H1 (cell line): ENCODE data around the gene ZNF618. TPM values are rescaled to one million over a fixed set of nuclear protein-coding genes. Genes with fewer than 3 reads are reported as not detected.

ENCODE experiments used
- CTCF ChIA-PET: fragments of 300-600 bp; sonication (Branson Sonifier 250); formaldehyde crosslinking; loops from one replicate; lab custom pipeline; 2021; ENCODE audit not compliant: partially characterized antibody; lab: Charles Lee
- POLR2A ChIA-PET: fragments of 300-600 bp; sonication (Branson Sonifier 250); formaldehyde crosslinking; loops from one replicate; lab custom pipeline; 2021; ENCODE audit warnings: inconsistent platforms; ENCODE audit not compliant: partially characterized antibody; lab: Charles Lee
- DNase-seq, 2 experiments: peaks; one replicate each; pipeline versions ENCODE4 v3.0.0 to v3.0.0-alpha.2; 2010 to 2022; ENCODE audit warnings: low spot score in 2 of 2, low read depth in 1 of 2, mixed read lengths in 1 of 2
- FAIRE-seq: peaks from 2 replicates; lab custom pipeline; 2011; peaks lifted over from hg19 to GRCh38; lab: Jason Lieb, UNC
- H2AFZ ChIP-seq: 2 replicates; pipeline ENCODE4 v1.8.1; 2012; ENCODE audit warnings: low read length, inconsistent platforms
- H2AK5ac ChIP-seq: 2 replicates; pipeline ENCODE4 v1.6.1; 2013; ENCODE audit warnings: low read depth, low read length
- H2BK120ac ChIP-seq: replicated peaks from 2 replicates; pipeline ENCODE3; 2013; ENCODE audit warnings: low read depth, low read length, inconsistent platforms
- H2BK12ac ChIP-seq: 2 replicates; pipeline ENCODE4 v1.6.1; 2013; ENCODE audit warnings: low read depth, low read length
- H2BK15ac ChIP-seq: 2 replicates; pipeline ENCODE4 v1.6.1; 2013; ENCODE audit warnings: low read length
- H2BK20ac ChIP-seq: 2 replicates; pipeline ENCODE4 v1.6.1; 2013; ENCODE audit warnings: low read length
- H2BK5ac ChIP-seq: 2 replicates; pipeline ENCODE4 v1.6.1; 2013; ENCODE audit warnings: low read depth, low read length
- H3K14ac ChIP-seq: 2 replicates; pipeline ENCODE4 v1.6.1; 2013; ENCODE audit warnings: inconsistent platforms; ENCODE audit not compliant: insufficient read length
- H3K18ac ChIP-seq: 2 replicates; pipeline ENCODE4 v1.6.1; 2013; ENCODE audit warnings: low read length; ENCODE audit errors: extremely low read depth
- H3K23ac ChIP-seq: 2 replicates; pipeline ENCODE4 v1.6.1; 2013; ENCODE audit warnings: inconsistent platforms; ENCODE audit not compliant: insufficient read length
- H3K23me2 ChIP-seq: 2 replicates; pipeline ENCODE4 v1.6.1; 2013; ENCODE audit warnings: low read depth, low read length
- H3K27ac ChIP-seq: 2 replicates; pipeline ENCODE4 v1.6.1; 2011; ENCODE audit warnings: low read depth, low read length, inconsistent platforms
- H3K27me3 ChIP-seq, 4 experiments: replicated peaks in 1 of 4; 1 replicate in 1 of 4; 2 replicates in 3 of 4; pipeline versions ENCODE4 v1.6.1 to v1.8.1; 2011 to 2013; ENCODE audit warnings: low read length in 3 of 4, mild to moderate bottlenecking in 3 of 4, inconsistent platforms in 2 of 4, mixed read lengths in 2 of 4, moderate library complexity in 1 of 4; ENCODE audit not compliant: control insufficient read depth in 3 of 4, insufficient read depth in 3 of 4; ENCODE audit errors: extremely low read depth in 1 of 4
- H3K36me3 ChIP-seq, 4 experiments: 2 replicates each; pipeline versions ENCODE4 v1.6.1 to v1.8.1; 2011 to 2013; ENCODE audit warnings: mild to moderate bottlenecking in 4 of 4, low read length in 3 of 4, moderate library complexity in 2 of 4, control low read depth in 1 of 4, inconsistent platforms in 1 of 4; ENCODE audit not compliant: insufficient read depth in 4 of 4, control insufficient read depth in 2 of 4
- H3K4ac ChIP-seq: replicated peaks from 2 replicates; pipeline ENCODE3; 2013; ENCODE audit warnings: low read length, low read depth, mixed read lengths, inconsistent platforms; ENCODE audit not compliant: insufficient read length
- H3K4me1 ChIP-seq, 4 experiments: replicated peaks in 1 of 4; 1 replicate in 1 of 4; 2 replicates in 3 of 4; pipeline versions ENCODE4 v1.6.1 to v1.8.1; 2011 to 2013; ENCODE audit warnings: low read length in 3 of 4, inconsistent platforms in 2 of 4, mixed read lengths in 1 of 4; ENCODE audit not compliant: insufficient read depth in 4 of 4, control insufficient read depth in 3 of 4
- H3K4me2 ChIP-seq, 2 experiments: 2 replicates each; pipeline versions ENCODE4 v1.6.1 to v1.8.1; 2011 to 2013; ENCODE audit warnings: low read depth in 2 of 2, low read length in 2 of 2, control low read depth in 1 of 2, inconsistent platforms in 1 of 2, mild to moderate bottlenecking in 1 of 2; ENCODE audit not compliant: insufficient read depth in 1 of 2
- H3K4me3 ChIP-seq, 4 experiments: fragments of 200-600, 300-600 bp in 1 of 4; sonication (generic), shearing (Covaris generic), sonication (Bioruptor Twin) in 1 of 4; 2 replicates each; pipeline versions ENCODE4 v1.5.1 to v1.8.1; 2011 to 2016; ENCODE audit warnings: low read length in 4 of 4, low read depth in 3 of 4, control low read depth in 2 of 4, inconsistent platforms in 2 of 4, mild to moderate bottlenecking in 2 of 4, mixed read lengths in 1 of 4, moderate library complexity in 1 of 4; ENCODE audit not compliant: insufficient read depth in 2 of 4; ENCODE audit errors: extremely low read depth in 1 of 4
- H3K56ac ChIP-seq: replicated peaks from 2 replicates; pipeline ENCODE3; 2013; ENCODE audit warnings: low read depth, mild to moderate bottlenecking, mixed read lengths, low read length, inconsistent platforms; ENCODE audit not compliant: insufficient read length
- H3K79me1 ChIP-seq: 2 replicates; pipeline ENCODE4 v1.6.1; 2013; ENCODE audit warnings: low read depth, low read length, control low read depth
- H3K79me2 ChIP-seq, 2 experiments: 2 replicates each; pipeline versions ENCODE4 v1.6.1 to v1.8.1; 2012 to 2013; ENCODE audit warnings: low read length in 2 of 2, mild to moderate bottlenecking in 2 of 2, inconsistent platforms in 1 of 2; ENCODE audit not compliant: insufficient read depth in 2 of 2, control insufficient read depth in 1 of 2
- H3K9ac ChIP-seq, 4 experiments: replicated peaks in 1 of 4; 1 replicate in 1 of 4; 2 replicates in 3 of 4; pipeline versions ENCODE4 v1.6.1 to v1.8.1; 2011 to 2013; ENCODE audit warnings: low read depth in 3 of 4, low read length in 3 of 4, control low read depth in 2 of 4, mild to moderate bottlenecking in 2 of 4, moderate library complexity in 2 of 4, inconsistent platforms in 1 of 4; ENCODE audit errors: extremely low read depth in 1 of 4
- H3K9me3 ChIP-seq, 2 experiments: 2 replicates each; pipeline versions ENCODE4 v1.6.1 to v1.8.1; 2012 to 2013; ENCODE audit warnings: mild to moderate bottlenecking in 2 of 2, moderate library complexity in 2 of 2, control low read depth in 1 of 2, inconsistent platforms in 1 of 2, low read depth in 1 of 2, low read length in 1 of 2, mixed read lengths in 1 of 2; ENCODE audit not compliant: insufficient read depth in 2 of 2
- H4K20me1 ChIP-seq, 2 experiments: replicated peaks in 1 of 2; 2 replicates each; pipeline versions ENCODE3 to v1.8.1; 2011 to 2013; ENCODE audit warnings: inconsistent platforms in 2 of 2, low read length in 2 of 2, mild to moderate bottlenecking in 1 of 2; ENCODE audit not compliant: insufficient read depth in 2 of 2, control insufficient read depth in 1 of 2
- H4K5ac ChIP-seq: 2 replicates; pipeline ENCODE4 v1.6.1; 2013; ENCODE audit warnings: low read length, low read depth, mixed read lengths, inconsistent platforms; ENCODE audit not compliant: insufficient read length
- H4K8ac ChIP-seq: 2 replicates; pipeline ENCODE4 v1.8.0; 2013; ENCODE audit warnings: mild to moderate bottlenecking, moderate library complexity, low read length, inconsistent platforms; ENCODE audit not compliant: insufficient read depth; ENCODE audit errors: extremely low read depth
- H4K91ac ChIP-seq: replicated peaks from 2 replicates; pipeline ENCODE3; 2013; ENCODE audit warnings: low read length, mixed read lengths, inconsistent platforms; ENCODE audit not compliant: insufficient read length
- ATF2 ChIP-seq: IDR thresholded peaks from 2 replicates; pipeline ENCODE4 v1.6.1; 2012; ENCODE audit warnings: low read length, inconsistent platforms
- CBX5 ChIP-seq: fragments of 300-800, 300-1000 bp; sonication (generic); IDR thresholded peaks from 2 replicates; pipeline ENCODE4 v1.7.1; 2016; ENCODE audit warnings: antibody characterized with exemption, low read length, low read depth
- CEBPB ChIP-seq: IDR thresholded peaks from 2 replicates; pipeline ENCODE4 v1.6.1; 2012; ENCODE audit warnings: low read depth, low read length
- CTBP2 ChIP-seq: IDR thresholded peaks from 2 replicates; pipeline ENCODE4 v1.7.0; 2011; ENCODE audit warnings: borderline replicate concordance, mild to moderate bottlenecking, moderate library complexity, mixed read lengths, low read length; ENCODE audit not compliant: insufficient read depth, insufficient read length
- EP300 ChIP-seq, 2 experiments: IDR thresholded peaks; 1 replicate in 1 of 2; 2 replicates in 1 of 2; pipeline ENCODE4 v1.6.1; 2011 to 2012; ENCODE audit warnings: low read depth in 2 of 2, low read length in 2 of 2, mild to moderate bottlenecking in 2 of 2, borderline replicate concordance in 1 of 2, inconsistent platforms in 1 of 2, moderate library complexity in 1 of 2
- RAD21 ChIP-seq, 2 experiments: IDR thresholded peaks in 1 of 2; conservative IDR thresholded peaks in 1 of 2; 2 replicates each; pipeline ENCODE4 v1.6.1; 2011; ENCODE audit warnings: low read depth in 2 of 2, low read length in 2 of 2, improper control_type of control experiment in 1 of 2, inconsistent platforms in 1 of 2, mild to moderate bottlenecking in 1 of 2, moderate library complexity in 1 of 2
- SIN3A ChIP-seq, 2 experiments: IDR thresholded peaks in 1 of 2; conservative IDR thresholded peaks in 1 of 2; 2 replicates each; pipeline ENCODE4 v1.6.1; 2011 to 2012; ENCODE audit warnings: low read length in 2 of 2, improper control_type of control experiment in 1 of 2, low read depth in 1 of 2, mild to moderate bottlenecking in 1 of 2
- SRF ChIP-seq: IDR thresholded peaks from 2 replicates; pipeline ENCODE4 v1.6.1; 2011; ENCODE audit warnings: mild to moderate bottlenecking, low read depth, low read length, moderate library complexity
- TAF7 ChIP-seq: optimal IDR thresholded peaks from 2 replicates; pipeline ENCODE3; 2011; ENCODE audit warnings: low read depth, mild to moderate bottlenecking, inconsistent platforms, low read length, moderate library complexity, borderline replicate concordance
- TBP ChIP-seq: IDR thresholded peaks from 2 replicates; pipeline ENCODE4 v1.6.1; 2011; ENCODE audit warnings: low read depth, low read length, improper control_type of control experiment
- WGBS, 2 experiments: shearing (Covaris generic) in 1 of 2; methylation state at CpG; one replicate each; pipeline versions ENCODE4 v1.1.6 to v1.1.7; 2013 to 2015; ENCODE audit warnings: low lambda C conversion rate in 2 of 2, mixed read lengths in 2 of 2, inconsistent platforms in 1 of 2, low coverage in 1 of 2, missing lambda C conversion rate in 1 of 2; ENCODE audit not compliant: insufficient replicate concordance in 2 of 2, insufficient coverage in 1 of 2, insufficient read length in 1 of 2; ENCODE audit errors: extremely low coverage in 1 of 2, missing lambda C conversion rate in 1 of 2; 5-methylcytosine and 5-hydroxymethylcytosine counted together
- polyA plus RNA-seq, 7 experiments: library from polyadenylated mRNA; depleted of rRNA in 3 of 7; stranded (reverse) in 5 of 7; unstranded in 2 of 7; fragments of >200 nt in 5 of 7; fragments of 200-250 nt in 2 of 7; gene quantifications; 1 replicate in 5 of 7; 2 replicates in 1 of 7; 4 replicates in 1 of 7; pipeline versions ENCODE4 v1.2.1 to v1.2.3, GENCODE V29; 2011 to 2013; ENCODE audit warnings: missing spikeins in 2 of 7, mixed read lengths in 2 of 7
- total RNA-seq: library from RNA; stranded (reverse); fragmentation: NEBNext Ultra II Directional; extraction: Animal tissue kit (Norgen Biotek cat#: 25700); gene quantifications from 2 replicates; pipeline ENCODE4 v1.2.1, GENCODE V29; 2021

ZNF618 gene
- total and polyA plus RNA-seq, 2 of the 8 experiments (the other 6 are each of a cell fraction or from before 2014, with no cell fraction given) = 9.6 to 28.5 TPM

GRCh38 chr9:113888336-113888735 lies 12.2 kb downstream of the ZNF618 start:
- Histone ChIP-seq H2BK12ac (no peak overlapping the region), H3K79me2 (peaks cover 3 to 83% of the 10 kb centered on the region in 2 experiments; a peak in 2 of 4 replicates), H2BK15ac (no peak overlapping the region), H3K9me3 (peaks cover 9 to 10% of the 10 kb centered on the region in 2 experiments; a peak in 3 of 4 replicates), H3K23me2 (no peaks in the 10 kb centered on the region), H2AFZ (no peak overlapping the region), H3K4me1 (peaks cover 7 to 19% (median 13%) of the 10 kb centered on the region in 4 experiments), H3K79me1 (peaks cover 11% of the 10 kb centered on the region), H2BK5ac (no peak overlapping the region), H3K27ac (no peak overlapping the region), H2BK120ac (no peak overlapping the region), H3K4ac (no peak overlapping the region), H2AK5ac (no peak overlapping the region), H3K56ac (no peak overlapping the region), H4K91ac (no peak overlapping the region), H3K9ac (no peak overlapping the region), H4K5ac (no peak overlapping the region), H3K23ac (no peak overlapping the region), H3K4me2 (no peak overlapping the region), H3K27me3 (no peaks in the 10 kb centered on the region), H4K8ac (no peak overlapping the region; the same call in 1 of the 2 replicates), H2BK20ac (no peak overlapping the region), H3K18ac (no peak overlapping the region), H3K4me3 (no peak overlapping the region), H3K14ac (no peak overlapping the region), H3K36me3 (peaks cover 0 to 10% (median 2%) of the 10 kb centered on the region in 4 experiments; a peak in 3 of 8 replicates), H4K20me1 (peaks cover 0 to 6% of the 10 kb centered on the region in 2 experiments)
- WGBS, 2 experiments = 84% methylated on average over 8 of the region's 8 CpGs; no CpG with 5 or more reads in 1 of the 2 experiments
- CTCF ChIA-PET = interaction anchor here (0.8 to 2.9 kb wide), 5 partner anchors 10 to 74 kb away, joined by 3 to 9 read pairs (median 3); no protein-coding TSS in a partner anchor
- DNase-seq (no peak), FAIRE-seq (no peak)
- POLR2A ChIA-PET = no interaction called here
- TF ChIP-seq SIN3A (conservative IDR thresholded peaks at IDR 0.05 in 1 of 2, IDR thresholded peaks at IDR 0.05 in 1 of 2; ENCODE audit: low read depth in 1 of 2, low read length in 2 of 2) (no peak), RAD21 (IDR thresholded peaks at IDR 0.05 in 1 of 2, conservative IDR thresholded peaks at IDR 0.05 in 1 of 2; ENCODE audit: low read depth in 2 of 2, low read length in 2 of 2) (no peak), SRF (no peak), CTBP2 (no peak), TBP (no peak), CBX5 (no peak), CEBPB (no peak), EP300 (IDR thresholded peaks at IDR 0.05; ENCODE audit: borderline replicate concordance in 1 of 2, low read depth in 2 of 2, low read length in 2 of 2) (no peak), TAF7 (no peak), ATF2 (no peak)
